Hepatocyte (in vitro differentiated cells): ENCODE measurements around the gene CCDC172. TPM values are rescaled to one million over a fixed set of nuclear protein-coding genes. Genes with fewer than 3 reads are reported as not detected.

Experiments
- DNase-seq: peaks from one replicate; pipeline ENCODE4 v3.0.0-alpha.2; 2016; ENCODE audit warnings: low spot score
- H2AFZ ChIP-seq: fragments of 200-600 bp; sonication (generic); 2 replicates; pipeline ENCODE4 v1.6.0; 2016; ENCODE audit warnings: antibody characterized with exemption, mild to moderate bottlenecking
- H3K27ac ChIP-seq: fragments of 200-600 bp; sonication (generic); 2 replicates; pipeline ENCODE4 v1.5.1; 2016; ENCODE audit warnings: mild to moderate bottlenecking
- H3K27me3 ChIP-seq: fragments of 200-600 bp; sonication (generic); 2 replicates; pipeline ENCODE4 v1.6.1; 2016
- H3K36me3 ChIP-seq: fragments of 200-600 bp; sonication (generic); replicated peaks from 2 replicates; pipeline ENCODE4 v1.5.1; 2016; ENCODE audit warnings: low read depth; ENCODE audit not compliant: insufficient read depth
- H3K4me1 ChIP-seq: fragments of 200-600 bp; sonication (generic); 2 replicates; pipeline ENCODE4 v1.5.1; 2016; ENCODE audit warnings: mild to moderate bottlenecking, moderate library complexity; ENCODE audit not compliant: insufficient read depth
- H3K4me2 ChIP-seq: fragments of 200-600 bp; sonication (generic); 2 replicates; pipeline ENCODE4 v1.6.0; 2016
- H3K4me3 ChIP-seq: fragments of 200-600 bp; sonication (generic); 2 replicates; pipeline ENCODE4 v1.5.1; 2016; ENCODE audit warnings: mild to moderate bottlenecking
- H3K79me2 ChIP-seq: fragments of 200-600 bp; sonication (generic); 2 replicates; pipeline ENCODE4 v1.6.0; 2017; ENCODE audit warnings: mild to moderate bottlenecking
- H3K9me2 ChIP-seq: fragments of 200-600 bp; sonication (generic); replicated peaks from 2 replicates; pipeline ENCODE4 v1.6.0; 2017; ENCODE audit warnings: mild to moderate bottlenecking; ENCODE audit not compliant: insufficient read depth
- H3K9me3 ChIP-seq: fragments of 200-600 bp; sonication (generic); 2 replicates; pipeline ENCODE4 v1.5.1; 2016; ENCODE audit warnings: low read depth, mild to moderate bottlenecking
- H4K20me1 ChIP-seq: fragments of 200-600 bp; sonication (generic); 2 replicates; pipeline ENCODE4 v1.6.0; 2016; ENCODE audit warnings: mild to moderate bottlenecking; ENCODE audit not compliant: insufficient read depth, poor library complexity, severe bottlenecking
- CTCF ChIP-seq: fragments of 200-600 bp; sonication (generic); IDR thresholded peaks from 2 replicates; pipeline ENCODE4 v1.5.1; 2016; ENCODE audit warnings: antibody characterized with exemption, mild to moderate bottlenecking; ENCODE audit not compliant: poor library complexity
- EZH2 ChIP-seq: fragments of 200-600 bp; sonication (generic); IDR thresholded peaks from 2 replicates; pipeline ENCODE4 v1.6.1; 2016; ENCODE audit warnings: antibody characterized with exemption, mild to moderate bottlenecking, borderline replicate concordance
- EZH2phosphoT487 ChIP-seq: fragments of 200-600 bp; sonication (generic); IDR thresholded peaks from one replicate; pipeline ENCODE4 v1.6.1; 2018; ENCODE audit warnings: antibody characterized with exemption, mild to moderate bottlenecking, low read depth, moderate library complexity; ENCODE audit not compliant: unreplicated experiment, severe bottlenecking
- WGBS: methylation state at CpG from one replicate; pipeline ENCODE4 v1.1.6; 2016; ENCODE audit warnings: low lambda C conversion rate; ENCODE audit errors: missing lambda C conversion rate; 5-methylcytosine and 5-hydroxymethylcytosine counted together
- polyA plus RNA-seq: library from polyadenylated mRNA; unstranded; fragments of >200 nt; fragmentation: Nextera tagmentation; extraction: Ambion mirVana; gene quantifications from 2 replicates; pipeline ENCODE4 v1.2.1, GENCODE V29; 2016
- total RNA-seq: library from RNA; depleted of rRNA; stranded (reverse); fragments of >200 nt; gene quantifications from 2 replicates; pipeline ENCODE4 v1.2.3, GENCODE V29; 2014

The CCDC172 gene
- total and polyA plus RNA-seq, 2 experiments from 2014 or later, result not detected

- no peaks in the 10 kb centered on the region for H3K9me3 ChIP-seq
- H3K36me3 ChIP-seq, result no peaks in the 10 kb centered on the region
- no peaks in the 10 kb centered on the region for H3K79me2 ChIP-seq
- no peak overlapping the region for H3K27ac ChIP-seq
- TF ChIP-seq CTCF, result no peak
- no peak for TF ChIP-seq EZH2
- TF ChIP-seq EZH2phosphoT487, result no peak
- no peaks in the 10 kb centered on the region for H3K9me2 ChIP-seq
- H3K4me3 ChIP-seq, result no peak overlapping the region
- no peaks in the 10 kb centered on the region for H4K20me1 ChIP-seq
- no peak for DNase-seq
- no peaks in the 10 kb centered on the region for H3K27me3 ChIP-seq
- no peak overlapping the region for H2AFZ ChIP-seq
- no peak overlapping the region for H3K4me2 ChIP-seq
- no peaks in the 10 kb centered on the region for H3K4me1 ChIP-seq
Observed at GRCh38 chr10:116292493-116292892, 31.8 kb upstream of the CCDC172 start.

- H3K27ac ChIP-seq, result no peak overlapping the region
- DNase-seq, result peak; percentile 7
- H4K20me1 ChIP-seq, result no peaks in the 10 kb centered on the region
- no peak overlapping the region for H3K4me3 ChIP-seq
- H3K4me1 ChIP-seq, result no peaks in the 10 kb centered on the region
- H3K36me3 ChIP-seq, result no peaks in the 10 kb centered on the region
- H3K27me3 ChIP-seq, result no peaks in the 10 kb centered on the region
- H3K9me3 ChIP-seq, result no peaks in the 10 kb centered on the region
- no peaks in the 10 kb centered on the region for H3K79me2 ChIP-seq
- H3K4me2 ChIP-seq, result no peak overlapping the region
- TF ChIP-seq EZH2phosphoT487, result no peak
- no peak for TF ChIP-seq EZH2
- no peak for TF ChIP-seq CTCF
- 54% methylated on average over 7 of the region's 7 CpGs for WGBS
- no peaks in the 10 kb centered on the region for H3K9me2 ChIP-seq
- no peak overlapping the region for H2AFZ ChIP-seq
Observed at GRCh38 chr10:116296291-116296721, 27.9 kb upstream of the CCDC172 start.

- Histone ChIP-seq H2AFZ (no peak overlapping the region), H3K27ac (no peak overlapping the region), H3K36me3 (no peaks in the 10 kb centered on the region), H3K27me3 (no peaks in the 10 kb centered on the region), H3K9me2 (no peaks in the 10 kb centered on the region), H3K4me2 (no peak overlapping the region), H3K4me1 (no peaks in the 10 kb centered on the region), H4K20me1 (no peaks in the 10 kb centered on the region), H3K4me3 (no peak overlapping the region), H3K79me2 (no peaks in the 10 kb centered on the region), H3K9me3 (no peaks in the 10 kb centered on the region)
- TF ChIP-seq CTCF, result no peak
- TF ChIP-seq EZH2, result no peak
- no peak for TF ChIP-seq EZH2phosphoT487
- DNase-seq, result no peak
- 88% methylated on average over 3 of the region's 3 CpGs for WGBS
Observed at GRCh38 chr10:116298586-116298985, 25.7 kb upstream of the CCDC172 start.

GRCh38 chr10:116300542-116300941 lies 23.7 kb upstream of the CCDC172 start:
- H3K27ac ChIP-seq, result no peak overlapping the region
- no peak overlapping the region for H2AFZ ChIP-seq
- no peak overlapping the region for H3K4me3 ChIP-seq
- no peaks in the 10 kb centered on the region for H3K27me3 ChIP-seq
- no peaks in the 10 kb centered on the region for H3K9me2 ChIP-seq
- no peaks in the 10 kb centered on the region for H3K79me2 ChIP-seq
- H4K20me1 ChIP-seq, result no peaks in the 10 kb centered on the region
- H3K36me3 ChIP-seq, result no peaks in the 10 kb centered on the region
- TF ChIP-seq EZH2 (no peak), EZH2phosphoT487 (no peak), CTCF (no peak)
- H3K9me3 ChIP-seq, result no peaks in the 10 kb centered on the region
- WGBS, result 76% methylated on average over 1 of the region's 1 CpG
- no peaks in the 10 kb centered on the region for H3K4me1 ChIP-seq
- DNase-seq, result no peak
- no peak overlapping the region for H3K4me2 ChIP-seq
